K562 (cell line): ENCODE data around the gene POLD4. TPM values are rescaled to one million over a fixed set of nuclear protein-coding genes. Genes with fewer than 3 reads are reported as not detected.

ENCODE experiments used
- ATAC-seq: fragments of 200-7000 bp; cut with Tn5 transposase; 3 replicates; pipeline ENCODE4 v1.9.1; 2020; ENCODE audit warnings: moderate library complexity
- BruUV-seq: library from RNA; stranded (reverse); fragments of 400-500 nt; replicated peaks from 2 replicates; lab custom pipeline; 2021; lab: Mats Ljungman, UMichigan
- CTCF ChIA-PET: fragments of 300-600 bp; formaldehyde crosslinking; extraction: SDS; loops from one replicate; lab custom pipeline; 2021; ENCODE audit warnings: low intra/inter-chr PET ratio; lab: Yijun Ruan, JAX
- POLR2A ChIA-PET: fragments of 300-600, 350-650 bp; sonication (Branson Sonifier 250); formaldehyde crosslinking; extraction: SDS; loops from one replicate; lab custom pipeline; 2021; ENCODE audit warnings: antibody characterized with exemption, inconsistent platforms; lab: Yijun Ruan, JAX
- DNase-seq, 4 experiments: peaks; one replicate each; pipeline versions ENCODE4 v3.0.0 to v3.0.0-alpha.2; 2011 to 2018; ENCODE audit warnings: low spot score in 3 of 4, mixed read lengths in 3 of 4; ENCODE audit errors: extremely low read depth in 1 of 4
- FAIRE-seq: peaks from 2 replicates; lab custom pipeline; 2011; peaks lifted over from hg19 to GRCh38; lab: Jason Lieb, UNC
- H2AFZ ChIP-seq: 2 replicates; pipeline ENCODE4 v1.6.0; 2011; ENCODE audit warnings: low read depth, low read length, control low read depth, inconsistent platforms
- H3K27ac ChIP-seq: fragments of 200-600 bp; 3 replicates; pipeline ENCODE4 v1.8.0; 2011; ENCODE audit warnings: low read depth, mild to moderate bottlenecking, control low read depth, inconsistent platforms, low read length, moderate library complexity, mixed read lengths; ENCODE audit errors: extremely low read depth
- H3K27me3 ChIP-seq, 2 experiments: fragments of 300-600 bp in 1 of 2; 2 replicates in 1 of 2; 3 replicates in 1 of 2; pipeline versions ENCODE4 v1.6.0 to v1.8.0; 2011; ENCODE audit warnings: inconsistent platforms in 2 of 2, low read length in 2 of 2, mild to moderate bottlenecking in 1 of 2, mixed read lengths in 1 of 2, moderate library complexity in 1 of 2; ENCODE audit not compliant: control insufficient read depth in 2 of 2, insufficient read depth in 2 of 2
- H3K36me3 ChIP-seq: fragments of 300-600 bp; 3 replicates; pipeline ENCODE4 v1.8.0; 2011; ENCODE audit warnings: mild to moderate bottlenecking, low read length, inconsistent platforms; ENCODE audit not compliant: control insufficient read depth, insufficient read depth
- H3K4me1 ChIP-seq, 2 experiments: fragments of 200-600 bp in 1 of 2; replicated peaks in 1 of 2; 2 replicates in 1 of 2; 3 replicates in 1 of 2; pipeline versions ENCODE4 v1.5.1 to v1.8.0; 2011; ENCODE audit warnings: inconsistent platforms in 2 of 2, low read length in 2 of 2, mild to moderate bottlenecking in 1 of 2, mixed read lengths in 1 of 2, moderate library complexity in 1 of 2; ENCODE audit not compliant: control insufficient read depth in 2 of 2, insufficient read depth in 2 of 2
- H3K4me2 ChIP-seq: 2 replicates; pipeline ENCODE4 v1.6.1; 2011; ENCODE audit warnings: low read length, control low read depth, inconsistent platforms, mixed read lengths; ENCODE audit not compliant: insufficient read depth
- H3K4me3 ChIP-seq: fragments of 200-600 bp; sonication (generic), shearing (Covaris generic); 2 replicates; pipeline ENCODE4 v1.5.1; 2016; ENCODE audit warnings: control low read depth, inconsistent platforms
- H3K79me2 ChIP-seq: fragments of 200-600 bp; 3 replicates; pipeline ENCODE4 v1.8.0; 2011; ENCODE audit warnings: low read length, inconsistent platforms; ENCODE audit not compliant: control insufficient read depth, insufficient read depth
- H3K9ac ChIP-seq, 2 experiments: 2 replicates each; pipeline versions ENCODE4 v1.6.0 to v1.6.1; 2011; ENCODE audit warnings: low read depth in 2 of 2, low read length in 2 of 2, control low read depth in 1 of 2, inconsistent platforms in 1 of 2, mild to moderate bottlenecking in 1 of 2, mixed read lengths in 1 of 2; ENCODE audit not compliant: insufficient read depth in 1 of 2
- H3K9me1 ChIP-seq: one replicate; pipeline ENCODE4 v1.6.0; 2011; ENCODE audit warnings: inconsistent platforms, mild to moderate bottlenecking, low read length, moderate library complexity; ENCODE audit not compliant: control insufficient read depth, insufficient read depth
- H3K9me3 ChIP-seq: replicated peaks from 2 replicates; pipeline ENCODE4 v1.5.1; 2011; ENCODE audit warnings: low read depth, low read length, inconsistent platforms; ENCODE audit not compliant: control insufficient read depth, insufficient read depth
- H4K20me1 ChIP-seq: replicated peaks from 2 replicates; pipeline ENCODE4 v1.6.1; 2011; ENCODE audit warnings: low read length, inconsistent platforms, mixed read lengths; ENCODE audit not compliant: control insufficient read depth, insufficient read depth
- ATF1 ChIP-seq, 2 experiments: fragments of 450-650 bp in 1 of 2; IDR thresholded peaks; 2 replicates each; pipeline ENCODE4 v1.6.1; 2016; ENCODE audit warnings: missing compliant biosample characterization in 1 of 2, missing genetic modification characterization in 1 of 2
- BRF2 ChIP-seq: IDR thresholded peaks from 3 replicates; pipeline ENCODE4 v1.6.1; 2011; ENCODE audit warnings: borderline replicate concordance, mild to moderate bottlenecking; ENCODE audit not compliant: insufficient read length, insufficient read depth
- CREB3 ChIP-seq: fragments of 450-650 bp; conservative IDR thresholded peaks from 2 replicates; pipeline ENCODE4 v1.6.1; 2016; ENCODE audit warnings: missing genetic modification characterization, low read depth, mild to moderate bottlenecking, missing compliant biosample characterization, moderate library complexity
- DPF2 ChIP-seq: fragments of 450-650 bp; IDR thresholded peaks from 2 replicates; pipeline ENCODE4 v1.6.1; 2016
- MAFK ChIP-seq: IDR thresholded peaks from 2 replicates; pipeline ENCODE4 v1.6.1; 2011; ENCODE audit warnings: low read length, improper control_type of control experiment
- MXD1 ChIP-seq: fragments of 250-450 bp; sonication (Bioruptor Pico); IDR thresholded peaks from 2 replicates; pipeline ENCODE4 v1.8.0; 2021; ENCODE audit warnings: borderline replicate concordance, mild to moderate bottlenecking, moderate library complexity; ENCODE audit not compliant: poor library complexity, severe bottlenecking
- TAF15 ChIP-seq: fragments of 200-400 bp; formaldehyde crosslinking; IDR thresholded peaks from 2 replicates; pipeline ENCODE4 v1.6.1; 2017; ENCODE audit warnings: mild to moderate bottlenecking, low read depth, low read length, moderate library complexity
- WGBS: fragments of 100-300 bp; shearing (Covaris generic); methylation state at CpG from one replicate; pipeline ENCODE4 v1.1.6; 2016; ENCODE audit warnings: low coverage, mixed read lengths; ENCODE audit not compliant: insufficient coverage; ENCODE audit errors: missing lambda C conversion rate; 5-methylcytosine and 5-hydroxymethylcytosine counted together
- in situ Hi-C: fragments of 300-500 bp; cut with MboI; formaldehyde crosslinking; loops from 4 replicates; pipeline ENCODE4 v1.15.0; 2018; ENCODE audit warnings: inconsistent platforms, mixed read lengths
- intact Hi-C: fragments of 100-400 bp; cut with micrococcal nuclease; formaldehyde crosslinking; loops from 2 replicates; pipeline ENCODE4 v1.14.2; 2022
- polyA plus RNA-seq, 8 experiments: library from polyadenylated mRNA; depleted of rRNA in 4 of 8; stranded (reverse) in 5 of 8; unstranded in 3 of 8; fragments of >200 nt; fragmentation: Nextera tagmentation in 2 of 8; fragmentation: Illumina TruSeq in 1 of 8; extraction: Ambion mirVana in 2 of 8; extraction: Trizol in 1 of 8; gene quantifications; 2 replicates each; pipeline versions ENCODE4 v1.2.1 to v1.2.3, GENCODE V29; 2011 to 2014; ENCODE audit warnings: inconsistent platforms in 1 of 8, missing spikeins in 1 of 8
- total RNA-seq, 7 experiments: library from RNA; depleted of rRNA in 6 of 7; stranded (reverse); fragments of >200 nt in 6 of 7; fragmentation: Illumina TruSeq in 2 of 7; extraction: Trizol in 2 of 7; gene quantifications; 2 replicates each; pipeline versions ENCODE4 v1.2.1 to v1.2.3, GENCODE V29; 2011 to 2021; ENCODE audit warnings: low replicate concordance in 1 of 7
- TF ChIP-seq, protein P1 (sequence below): fragments of 250-450 bp; sonication (Bioruptor Pico); IDR thresholded peaks from 2 replicates; pipeline ENCODE4 v1.9.0; 2021; ENCODE audit warnings: mild to moderate bottlenecking, inconsistent platforms
- TF ChIP-seq, protein P2 (sequence below), 2 experiments: fragments of 450-650 bp; IDR thresholded peaks; 2 replicates each; pipeline ENCODE4 v1.6.1; 2018; ENCODE audit warnings: mild to moderate bottlenecking in 2 of 2, low read depth in 1 of 2; ENCODE audit not compliant: partially characterized antibody in 2 of 2

The POLD4 gene
- total and polyA plus RNA-seq, 9 of the 15 experiments (the other 6 are each of a cell fraction or from before 2014, with no cell fraction given), result 5.8 to 64.5 (median 18.3) TPM

GRCh38 chr11:67374571-67375281 is 21.4 kb upstream of the POLD4 start:
- Histone ChIP-seq H3K27ac (peak overlapping the region; percentile 95), H3K4me3 (peak overlapping the region; percentile 96)
- CTCF ChIA-PET, result interaction anchor here (0.7 to 4.1 kb wide), 3 partner anchors 17 to 54 kb away, joined by 4 to 21 read pairs (median 5); partner anchors contain the start of gene POLD4
- TF ChIP-seq ATF1 (CRISPR knock-in tag; IDR thresholded peaks at IDR 0.05), result no peak
- TF ChIP-seq ATF1 (tag; IDR thresholded peaks at IDR 0.05), result 0 out of 2 replicates have a peak, but pooled peaks have one; percentile 2
- 0 out of 2 replicates have a peak, but pooled peaks have one; percentile 10 for TF ChIP-seq DPF2
- no peak for TF ChIP-seq TAF15
- TF ChIP-seq, protein P1, sequence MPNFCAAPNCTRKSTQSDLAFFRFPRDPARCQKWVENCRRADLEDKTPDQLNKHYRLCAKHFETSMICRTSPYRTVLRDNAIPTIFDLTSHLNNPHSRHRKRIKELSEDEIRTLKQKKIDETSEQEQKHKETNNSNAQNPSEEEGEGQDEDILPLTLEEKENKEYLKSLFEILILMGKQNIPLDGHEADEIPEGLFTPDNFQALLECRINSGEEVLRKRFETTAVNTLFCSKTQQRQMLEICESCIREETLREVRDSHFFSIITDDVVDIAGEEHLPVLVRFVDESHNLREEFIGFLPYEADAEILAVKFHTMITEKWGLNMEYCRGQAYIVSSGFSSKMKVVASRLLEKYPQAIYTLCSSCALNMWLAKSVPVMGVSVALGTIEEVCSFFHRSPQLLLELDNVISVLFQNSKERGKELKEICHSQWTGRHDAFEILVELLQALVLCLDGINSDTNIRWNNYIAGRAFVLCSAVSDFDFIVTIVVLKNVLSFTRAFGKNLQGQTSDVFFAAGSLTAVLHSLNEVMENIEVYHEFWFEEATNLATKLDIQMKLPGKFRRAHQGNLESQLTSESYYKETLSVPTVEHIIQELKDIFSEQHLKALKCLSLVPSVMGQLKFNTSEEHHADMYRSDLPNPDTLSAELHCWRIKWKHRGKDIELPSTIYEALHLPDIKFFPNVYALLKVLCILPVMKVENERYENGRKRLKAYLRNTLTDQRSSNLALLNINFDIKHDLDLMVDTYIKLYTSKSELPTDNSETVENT (CRISPR knock-in tag), result no peak
- 0 out of 2 replicates have a peak, but pooled peaks have one; percentile 6 for TF ChIP-seq CREB3 (tag)
- no peak for TF ChIP-seq MXD1 (CRISPR knock-in tag)
- TF ChIP-seq, protein P2, sequence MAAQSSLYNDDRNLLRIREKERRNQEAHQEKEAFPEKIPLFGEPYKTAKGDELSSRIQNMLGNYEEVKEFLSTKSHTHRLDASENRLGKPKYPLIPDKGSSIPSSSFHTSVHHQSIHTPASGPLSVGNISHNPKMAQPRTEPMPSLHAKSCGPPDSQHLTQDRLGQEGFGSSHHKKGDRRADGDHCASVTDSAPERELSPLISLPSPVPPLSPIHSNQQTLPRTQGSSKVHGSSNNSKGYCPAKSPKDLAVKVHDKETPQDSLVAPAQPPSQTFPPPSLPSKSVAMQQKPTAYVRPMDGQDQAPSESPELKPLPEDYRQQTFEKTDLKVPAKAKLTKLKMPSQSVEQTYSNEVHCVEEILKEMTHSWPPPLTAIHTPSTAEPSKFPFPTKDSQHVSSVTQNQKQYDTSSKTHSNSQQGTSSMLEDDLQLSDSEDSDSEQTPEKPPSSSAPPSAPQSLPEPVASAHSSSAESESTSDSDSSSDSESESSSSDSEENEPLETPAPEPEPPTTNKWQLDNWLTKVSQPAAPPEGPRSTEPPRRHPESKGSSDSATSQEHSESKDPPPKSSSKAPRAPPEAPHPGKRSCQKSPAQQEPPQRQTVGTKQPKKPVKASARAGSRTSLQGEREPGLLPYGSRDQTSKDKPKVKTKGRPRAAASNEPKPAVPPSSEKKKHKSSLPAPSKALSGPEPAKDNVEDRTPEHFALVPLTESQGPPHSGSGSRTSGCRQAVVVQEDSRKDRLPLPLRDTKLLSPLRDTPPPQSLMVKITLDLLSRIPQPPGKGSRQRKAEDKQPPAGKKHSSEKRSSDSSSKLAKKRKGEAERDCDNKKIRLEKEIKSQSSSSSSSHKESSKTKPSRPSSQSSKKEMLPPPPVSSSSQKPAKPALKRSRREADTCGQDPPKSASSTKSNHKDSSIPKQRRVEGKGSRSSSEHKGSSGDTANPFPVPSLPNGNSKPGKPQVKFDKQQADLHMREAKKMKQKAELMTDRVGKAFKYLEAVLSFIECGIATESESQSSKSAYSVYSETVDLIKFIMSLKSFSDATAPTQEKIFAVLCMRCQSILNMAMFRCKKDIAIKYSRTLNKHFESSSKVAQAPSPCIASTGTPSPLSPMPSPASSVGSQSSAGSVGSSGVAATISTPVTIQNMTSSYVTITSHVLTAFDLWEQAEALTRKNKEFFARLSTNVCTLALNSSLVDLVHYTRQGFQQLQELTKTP (IDR thresholded peaks at IDR 0.05; ENCODE audit: low read depth in 1 of 2, partially characterized antibody in 2 of 2), result peak in 1 of 2 experiments; percentile 13
- no peak for TF ChIP-seq MAFK
- no peak for TF ChIP-seq BRF2

More at GRCh38 chr11:67374571-67375281, 21.4 kb upstream of the POLD4 start:
- in situ Hi-C loops, result no loop called here
- peaks cover 39% of the 10 kb centered on the region; the same call in 2 of the 3 replicates for H3K79me2 ChIP-seq
- ATAC-seq (no peak), DNase-seq (no peak), FAIRE-seq (no peak)
- POLR2A ChIA-PET, result interaction anchor here (0.5 to 2.3 kb wide), 6 partner anchors 12 to 128 kb away, joined by 3 to 11 read pairs (median 4); partner anchors contain the start of gene PPP1CA
- BruUV-seq, result TSS peak; percentile 75
- no peaks in the 10 kb centered on the region for H3K27me3 ChIP-seq
- H3K4me2 ChIP-seq, result peak overlapping the region; percentile 79
- H3K4me1 ChIP-seq, result peaks cover 65 to 84% of the 10 kb centered on the region in 2 experiments
- intact Hi-C loops, result no loop called here
- no peaks in the 10 kb centered on the region for H3K36me3 ChIP-seq
- H3K9me3 ChIP-seq, result no peaks in the 10 kb centered on the region
- peak overlapping the region; percentile 90 to 95 for H3K9ac ChIP-seq
- no peaks in the 10 kb centered on the region for H4K20me1 ChIP-seq
- peak overlapping the region; percentile 73 for H2AFZ ChIP-seq
- WGBS, result 14% methylated on average over 8 of the region's 9 CpGs
- no peaks in the 10 kb centered on the region for H3K9me1 ChIP-seq
